Measurements from ENCODE around the gene DUSP1.

DUSP1 gene

GRCh38 chr5:172762214-172763119 is 8.5 kb downstream of the DUSP1 start:
- Histone ChIP-seq H3K4me3 (ENCODE audit: severe bottlenecking) (no peak overlapping the region), H3K36me3 (ENCODE audit: low read depth) (peaks cover 3% of the 10 kb centered on the region), H3K4me1 (ENCODE audit: insufficient read depth, poor library complexity, severe bottlenecking) (peaks cover 21% of the 10 kb centered on the region), H3K27ac (ENCODE audit: poor library complexity, severe bottlenecking) (no peak overlapping the region), H3K9me3 (ENCODE audit: severe bottlenecking) (peaks cover 4% of the 10 kb centered on the region), H3K27me3 (ENCODE audit: insufficient read depth, poor library complexity, severe bottlenecking) (no peaks in the 10 kb centered on the region)
- ATAC-seq (ENCODE audit: low read depth): no peak
- no peak for DNase-seq (ENCODE audit: low spot score)
- no peak for TF ChIP-seq CTCF (IDR thresholded peaks at IDR 0.05; ENCODE audit: poor library complexity, severe bottlenecking)

GRCh38 chr5:172760959-172761358 is 10.0 kb downstream of the DUSP1 start:
- peaks cover 11% of the 10 kb centered on the region for H3K4me1 ChIP-seq (ENCODE audit: insufficient read depth, poor library complexity, severe bottlenecking)
- no peaks in the 10 kb centered on the region for H3K36me3 ChIP-seq (ENCODE audit: low read depth)
- DNase-seq (ENCODE audit: low spot score) (no peak), ATAC-seq (ENCODE audit: low read depth) (no peak)
- no peak for TF ChIP-seq CTCF (IDR thresholded peaks at IDR 0.05; ENCODE audit: poor library complexity, severe bottlenecking)
- peaks cover 4% of the 10 kb centered on the region for H3K9me3 ChIP-seq (ENCODE audit: severe bottlenecking)
- H3K27me3 ChIP-seq (ENCODE audit: insufficient read depth, poor library complexity, severe bottlenecking): no peaks in the 10 kb centered on the region
- H3K4me3 ChIP-seq (ENCODE audit: severe bottlenecking): no peak overlapping the region
- H3K27ac ChIP-seq (ENCODE audit: poor library complexity, severe bottlenecking): no peak overlapping the region

GRCh38 chr5:172760136-172760535 is 10.9 kb downstream of the DUSP1 start:
- DNase-seq (ENCODE audit: low spot score): no peak
- Histone ChIP-seq H3K4me3 (ENCODE audit: severe bottlenecking) (no peak overlapping the region), H3K36me3 (ENCODE audit: low read depth) (no peaks in the 10 kb centered on the region), H3K27ac (ENCODE audit: poor library complexity, severe bottlenecking) (no peak overlapping the region), H3K9me3 (ENCODE audit: severe bottlenecking) (peaks cover 4% of the 10 kb centered on the region), H3K27me3 (ENCODE audit: insufficient read depth, poor library complexity, severe bottlenecking) (no peaks in the 10 kb centered on the region), H3K4me1 (ENCODE audit: insufficient read depth, poor library complexity, severe bottlenecking) (peaks cover 6% of the 10 kb centered on the region)
- no peak for ATAC-seq (ENCODE audit: low read depth)
- TF ChIP-seq CTCF (IDR thresholded peaks at IDR 0.05; ENCODE audit: poor library complexity, severe bottlenecking): no peak

GRCh38 chr5:172758834-172759149 is 12.2 kb downstream of the DUSP1 start:
- no peak overlapping the region for H3K27ac ChIP-seq (ENCODE audit: poor library complexity, severe bottlenecking)
- no peaks in the 10 kb centered on the region for H3K4me1 ChIP-seq (ENCODE audit: insufficient read depth, poor library complexity, severe bottlenecking)
- H3K9me3 ChIP-seq (ENCODE audit: severe bottlenecking): peaks cover 4% of the 10 kb centered on the region
- no peaks in the 10 kb centered on the region for H3K36me3 ChIP-seq (ENCODE audit: low read depth)
- TF ChIP-seq CTCF (IDR thresholded peaks at IDR 0.05; ENCODE audit: poor library complexity, severe bottlenecking): no peak
- DNase-seq (ENCODE audit: low spot score) (no peak), ATAC-seq (ENCODE audit: low read depth) (no peak)
- no peak overlapping the region for H3K4me3 ChIP-seq (ENCODE audit: severe bottlenecking)
- no peaks in the 10 kb centered on the region for H3K27me3 ChIP-seq (ENCODE audit: insufficient read depth, poor library complexity, severe bottlenecking)
